Neuronal stem cell (in vitro differentiated cells): ENCODE data around the gene PEX14.

ENCODE experiments used
- DNase-seq: peaks from one replicate; pipeline ENCODE4 v3.0.0-alpha.2; 2013; ENCODE audit warnings: low spot score
- H2AFZ ChIP-seq: one replicate; pipeline ENCODE4 v1.6.1; 2013; ENCODE audit warnings: mild to moderate bottlenecking, low read length, inconsistent platforms
- H2AK5ac ChIP-seq: 2 replicates; pipeline ENCODE4 v1.6.1; 2013; ENCODE audit warnings: low read depth, mild to moderate bottlenecking, inconsistent platforms, low read length, moderate library complexity, mixed read lengths
- H2BK120ac ChIP-seq: 2 replicates; pipeline ENCODE4 v1.6.1; 2013; ENCODE audit warnings: low read depth, mild to moderate bottlenecking, inconsistent platforms, low read length, moderate library complexity, mixed read lengths
- H2BK12ac ChIP-seq: one replicate; pipeline ENCODE4 v1.6.1; 2013; ENCODE audit warnings: low read length, inconsistent platforms
- H2BK15ac ChIP-seq: 2 replicates; pipeline ENCODE4 v1.6.1; 2013; ENCODE audit warnings: mild to moderate bottlenecking, low read length, inconsistent platforms, mixed read lengths
- H2BK5ac ChIP-seq: one replicate; pipeline ENCODE4 v1.6.1; 2013; ENCODE audit warnings: inconsistent platforms, mild to moderate bottlenecking, low read length, moderate library complexity
- H3K14ac ChIP-seq: one replicate; pipeline ENCODE4 v1.6.1; 2013; ENCODE audit warnings: low read length, inconsistent platforms
- H3K18ac ChIP-seq: 2 replicates; pipeline ENCODE4 v1.6.1; 2013; ENCODE audit warnings: low read length, inconsistent platforms
- H3K23ac ChIP-seq: 2 replicates; pipeline ENCODE4 v1.6.1; 2013; ENCODE audit warnings: low read depth, mild to moderate bottlenecking, mixed read lengths, low read length, inconsistent platforms; ENCODE audit not compliant: poor library complexity
- H3K27ac ChIP-seq: replicated peaks from 3 replicates; pipeline ENCODE4 v1.5.1; 2013; ENCODE audit warnings: low read length, inconsistent platforms
- H3K27me3 ChIP-seq, 3 experiments: 2 replicates each; pipeline ENCODE4 v1.6.1; 2013; ENCODE audit warnings: low read length in 3 of 3, mild to moderate bottlenecking in 2 of 3, inconsistent platforms in 1 of 3, low read depth in 1 of 3, mixed read lengths in 1 of 3, moderate library complexity in 1 of 3; ENCODE audit not compliant: control insufficient read depth in 3 of 3, insufficient read depth in 3 of 3
- H3K36me3 ChIP-seq, 2 donors: replicated peaks in 1 of 2; 2 replicates each; pipeline ENCODE4 v1.6.1; 2013; ENCODE audit warnings: low read length in 2 of 2; ENCODE audit not compliant: control insufficient read depth in 2 of 2, insufficient read depth in 2 of 2
- H3K4ac ChIP-seq: 2 replicates; pipeline ENCODE4 v1.6.1; 2013; ENCODE audit warnings: inconsistent platforms, mild to moderate bottlenecking, low read length, moderate library complexity
- H3K4me1 ChIP-seq, 2 donors: 1 replicate in 1 of 2; 2 replicates in 1 of 2; pipeline ENCODE4 v1.6.1; 2013; ENCODE audit warnings: low read length in 2 of 2, low read depth in 1 of 2; ENCODE audit not compliant: control insufficient read depth in 2 of 2, insufficient read depth in 1 of 2
- H3K4me2 ChIP-seq: one replicate; pipeline ENCODE4 v1.6.1; 2013; ENCODE audit warnings: mild to moderate bottlenecking, low read length, inconsistent platforms; ENCODE audit not compliant: insufficient read depth, poor library complexity, severe bottlenecking
- H3K4me3 ChIP-seq, 2 donors: 2 replicates each; pipeline ENCODE4 v1.5.1; 2013; ENCODE audit warnings: low read length in 2 of 2, mild to moderate bottlenecking in 2 of 2, inconsistent platforms in 1 of 2, moderate library complexity in 1 of 2
- H3K79me1 ChIP-seq: one replicate; pipeline ENCODE4 v1.6.1; 2013; ENCODE audit warnings: low read depth, mild to moderate bottlenecking, inconsistent platforms, low read length, moderate library complexity
- H3K9ac ChIP-seq: one replicate; pipeline ENCODE4 v1.6.1; 2013; ENCODE audit warnings: mild to moderate bottlenecking, low read depth, low read length, inconsistent platforms; ENCODE audit not compliant: poor library complexity
- H3K9me3 ChIP-seq, 2 donors: replicated peaks in 1 of 2; 2 replicates each; pipeline versions ENCODE3 to v1.6.1; 2013; ENCODE audit warnings: low read length in 2 of 2, mild to moderate bottlenecking in 2 of 2, inconsistent platforms in 1 of 2, low read depth in 1 of 2, mixed read lengths in 1 of 2, moderate library complexity in 1 of 2; ENCODE audit not compliant: control insufficient read depth in 2 of 2, insufficient read depth in 1 of 2
- H4K8ac ChIP-seq: one replicate; pipeline ENCODE4 v1.6.1; 2013; ENCODE audit warnings: low read depth, mild to moderate bottlenecking, inconsistent platforms, low read length, moderate library complexity
- H4K91ac ChIP-seq: one replicate; pipeline ENCODE4 v1.6.1; 2013; ENCODE audit warnings: low read length, low read depth, mild to moderate bottlenecking, inconsistent platforms; ENCODE audit not compliant: poor library complexity
- WGBS, 2 donors: extraction: QIAGEN DNeasy Blood & Tissue Kit; methylation state at CpG; one replicate each; pipeline ENCODE4 v1.1.7; 2013; ENCODE audit warnings: missing lambda C conversion rate in 2 of 2, mixed read lengths in 1 of 2; ENCODE audit not compliant: insufficient read length in 2 of 2, insufficient replicate concordance in 1 of 2; ENCODE audit errors: extremely low coverage in 2 of 2; 5-methylcytosine and 5-hydroxymethylcytosine counted together

PEX14 gene

GRCh38 chr1:10450836-10451235 is 23.9 kb upstream of the PEX14 start:
- Histone ChIP-seq H3K79me1 (peaks cover 3% of the 10 kb centered on the region), H4K8ac (no peak overlapping the region), H2AFZ (no peak overlapping the region), H2BK15ac (no peak overlapping the region), H2BK5ac (no peak overlapping the region), H3K9ac (no peak overlapping the region), H3K4me2 (no peak overlapping the region), H2AK5ac (no peak overlapping the region), H3K4me1 (peaks cover 5 to 6% of the 10 kb centered on the region in 2 donors), H3K18ac (no peak overlapping the region), H3K23ac (no peak overlapping the region), H3K9me3 (peaks cover 0 to 5% of the 10 kb centered on the region in 2 donors), H3K27me3 (no peaks in the 10 kb centered on the region), H2BK120ac (no peak overlapping the region), H4K91ac (no peak overlapping the region), H3K36me3 (peaks cover 4 to 21% of the 10 kb centered on the region in 2 donors), H2BK12ac (no peak overlapping the region), H3K27ac (no peak overlapping the region), H3K4me3 (no peak overlapping the region), H3K14ac (no peak overlapping the region), H3K4ac (no peak overlapping the region)
- DNase-seq, result no peak
- WGBS, 2 donors, result no CpG with 5 or more reads among the region's 6 CpGs

GRCh38 chr1:10451287-10451686 is 23.5 kb upstream of the PEX14 start:
- no peak overlapping the region for H2BK5ac ChIP-seq
- peaks cover 0 to 5% of the 10 kb centered on the region in 2 donors for H3K9me3 ChIP-seq
- no peak overlapping the region for H2BK12ac ChIP-seq
- no peak overlapping the region for H3K14ac ChIP-seq
- H2AFZ ChIP-seq, result peak overlapping the region; percentile 42
- no peak overlapping the region for H3K23ac ChIP-seq
- H2BK15ac ChIP-seq, result no peak overlapping the region
- H3K36me3 ChIP-seq, result peaks cover 3 to 21% of the 10 kb centered on the region in 2 donors
- H2AK5ac ChIP-seq, result no peak overlapping the region
- H4K91ac ChIP-seq, result no peak overlapping the region
- no peaks in the 10 kb centered on the region for H3K27me3 ChIP-seq
- peaks cover 3% of the 10 kb centered on the region for H3K79me1 ChIP-seq
- no peak overlapping the region for H3K18ac ChIP-seq
- no peak overlapping the region for H2BK120ac ChIP-seq
- H3K4me2 ChIP-seq, result no peak overlapping the region
- DNase-seq, result no peak
- no peak overlapping the region for H3K27ac ChIP-seq
- WGBS, 2 donors, result no CpG with 5 or more reads among the region's 10 CpGs
- peaks cover 5 to 6% of the 10 kb centered on the region in 2 donors for H3K4me1 ChIP-seq
- no peak overlapping the region for H4K8ac ChIP-seq
- H3K9ac ChIP-seq, result no peak overlapping the region
- H3K4me3 ChIP-seq, result no peak overlapping the region
- H3K4ac ChIP-seq, result no peak overlapping the region

DNA sequence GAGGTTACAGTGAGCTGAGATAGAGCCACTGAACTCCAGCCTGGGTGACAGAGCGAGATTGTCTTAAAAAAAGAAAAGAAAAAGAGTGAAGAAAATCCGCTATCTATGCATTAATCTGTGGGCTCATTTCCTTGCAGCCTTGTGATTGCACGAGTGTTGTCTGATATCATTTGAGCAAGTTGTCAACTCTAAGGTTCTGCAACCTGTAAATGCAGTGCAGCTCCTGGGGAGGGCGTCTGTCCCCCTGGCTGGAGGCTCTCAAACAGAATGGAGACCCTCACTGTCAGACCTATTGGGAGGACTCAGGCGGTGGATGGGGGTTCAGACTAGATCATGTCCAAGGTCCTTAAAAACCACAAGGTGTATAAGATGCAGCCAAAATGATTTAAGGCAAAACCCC is 18.7 kb upstream of the PEX14 start:
- peaks cover 5 to 29% of the 10 kb centered on the region in 2 donors for H3K36me3 ChIP-seq
- DNase-seq, result no peak

DNA sequence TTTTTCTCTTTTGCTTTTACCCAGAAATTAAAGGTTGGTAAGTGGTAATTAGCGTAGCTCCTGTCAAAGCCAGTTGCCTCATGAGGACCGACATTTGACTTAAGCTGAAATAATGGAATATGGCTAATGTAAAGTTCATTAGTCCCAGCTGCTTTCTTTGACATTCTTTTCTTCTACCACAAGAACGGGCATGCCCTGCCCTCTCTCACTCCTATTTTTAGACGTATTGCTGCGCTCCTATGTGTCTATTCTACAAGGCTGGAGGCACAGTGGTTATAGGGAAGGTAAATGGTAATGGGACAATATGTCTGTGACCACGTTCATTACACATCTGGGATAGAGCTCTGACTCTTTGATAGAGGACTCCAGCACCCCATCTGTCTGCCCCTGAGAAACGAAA is 18.1 kb upstream of the PEX14 start:
- no peak overlapping the region for H3K4ac ChIP-seq
- no CpG with 5 or more reads among the region's 7 CpGs for WGBS, 2 donors

More for the DNA sequence above, 18.7 kb upstream of the PEX14 start:
- no peak overlapping the region for H4K8ac ChIP-seq
- H3K27me3 ChIP-seq, result no peaks in the 10 kb centered on the region
- H2BK5ac ChIP-seq, result no peak overlapping the region
- no peak overlapping the region for H3K4me2 ChIP-seq
- H3K79me1 ChIP-seq, result no peaks in the 10 kb centered on the region
- no peak overlapping the region for H2BK12ac ChIP-seq
- H3K9me3 ChIP-seq, result peaks cover 0 to 5% of the 10 kb centered on the region in 2 donors
- H3K9ac ChIP-seq, result no peak overlapping the region
- H2AK5ac ChIP-seq, result no peak overlapping the region
- H3K14ac ChIP-seq, result no peak overlapping the region
- H2AFZ ChIP-seq, result no peak overlapping the region
- no peak overlapping the region for H2BK15ac ChIP-seq
- no CpG with 5 or more reads among the region's 5 CpGs for WGBS, 2 donors
- H3K4me3 ChIP-seq, result no peak overlapping the region
- no peak overlapping the region for H3K18ac ChIP-seq
- no peak overlapping the region for H4K91ac ChIP-seq
- H3K4ac ChIP-seq, result no peak overlapping the region
- peaks cover 0 to 3% of the 10 kb centered on the region in 2 donors for H3K4me1 ChIP-seq
- no peak overlapping the region for H3K23ac ChIP-seq
- H2BK120ac ChIP-seq, result no peak overlapping the region
- no peak overlapping the region for H3K27ac ChIP-seq

More for the DNA sequence above, 18.1 kb upstream of the PEX14 start:
- H3K4me2 ChIP-seq, result no peak overlapping the region
- DNase-seq, result no peak
- no peak overlapping the region for H3K4me3 ChIP-seq
- no peak overlapping the region for H2AK5ac ChIP-seq
- H3K18ac ChIP-seq, result no peak overlapping the region
- H3K9me3 ChIP-seq, result peaks cover 0 to 5% of the 10 kb centered on the region in 2 donors
- no peak overlapping the region for H2BK15ac ChIP-seq
- H2BK120ac ChIP-seq, result no peak overlapping the region
- H3K27ac ChIP-seq, result no peak overlapping the region
- H3K9ac ChIP-seq, result no peak overlapping the region
- peaks cover 11 to 35% of the 10 kb centered on the region in 2 donors for H3K36me3 ChIP-seq
- H3K4me1 ChIP-seq, result no peaks in the 10 kb centered on the region
- no peaks in the 10 kb centered on the region for H3K79me1 ChIP-seq
- H3K27me3 ChIP-seq, result no peaks in the 10 kb centered on the region
- H2BK5ac ChIP-seq, result no peak overlapping the region
- no peak overlapping the region for H3K14ac ChIP-seq
- no peak overlapping the region for H4K8ac ChIP-seq
- H3K23ac ChIP-seq, result no peak overlapping the region
- H2BK12ac ChIP-seq, result no peak overlapping the region
- H4K91ac ChIP-seq, result no peak overlapping the region
- no peak overlapping the region for H2AFZ ChIP-seq
